HFF-Myc (cell line): Measurements from ENCODE around the gene PSMD7.

Experiments used
- DNase-seq: peaks from one replicate; pipeline ENCODE4 v3.0.0-alpha.2; 2011; ENCODE audit warnings: low read depth; ENCODE audit errors: extremely low read depth
- H3K4me3 ChIP-seq: replicated peaks from 2 replicates; pipeline ENCODE4 v1.5.1; 2011; ENCODE audit warnings: low read depth, mild to moderate bottlenecking, control low read depth, low read length
- TF ChIP-seq, protein P1 (sequence below): IDR thresholded peaks from 2 replicates; pipeline ENCODE4 v1.5.1; 2012; ENCODE audit warnings: mild to moderate bottlenecking, low read depth, low read length, control low read depth; ENCODE audit errors: missing control alignments

The PSMD7 gene

GRCh38 chr16:74304164-74304834 is 7.7 kb downstream of the PSMD7 start:
- DNase-seq = no peak
- TF ChIP-seq, protein P1, sequence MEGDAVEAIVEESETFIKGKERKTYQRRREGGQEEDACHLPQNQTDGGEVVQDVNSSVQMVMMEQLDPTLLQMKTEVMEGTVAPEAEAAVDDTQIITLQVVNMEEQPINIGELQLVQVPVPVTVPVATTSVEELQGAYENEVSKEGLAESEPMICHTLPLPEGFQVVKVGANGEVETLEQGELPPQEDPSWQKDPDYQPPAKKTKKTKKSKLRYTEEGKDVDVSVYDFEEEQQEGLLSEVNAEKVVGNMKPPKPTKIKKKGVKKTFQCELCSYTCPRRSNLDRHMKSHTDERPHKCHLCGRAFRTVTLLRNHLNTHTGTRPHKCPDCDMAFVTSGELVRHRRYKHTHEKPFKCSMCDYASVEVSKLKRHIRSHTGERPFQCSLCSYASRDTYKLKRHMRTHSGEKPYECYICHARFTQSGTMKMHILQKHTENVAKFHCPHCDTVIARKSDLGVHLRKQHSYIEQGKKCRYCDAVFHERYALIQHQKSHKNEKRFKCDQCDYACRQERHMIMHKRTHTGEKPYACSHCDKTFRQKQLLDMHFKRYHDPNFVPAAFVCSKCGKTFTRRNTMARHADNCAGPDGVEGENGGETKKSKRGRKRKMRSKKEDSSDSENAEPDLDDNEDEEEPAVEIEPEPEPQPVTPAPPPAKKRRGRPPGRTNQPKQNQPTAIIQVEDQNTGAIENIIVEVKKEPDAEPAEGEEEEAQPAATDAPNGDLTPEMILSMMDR = peak; percentile 28
- H3K4me3 ChIP-seq = no peak overlapping the region

DNA sequence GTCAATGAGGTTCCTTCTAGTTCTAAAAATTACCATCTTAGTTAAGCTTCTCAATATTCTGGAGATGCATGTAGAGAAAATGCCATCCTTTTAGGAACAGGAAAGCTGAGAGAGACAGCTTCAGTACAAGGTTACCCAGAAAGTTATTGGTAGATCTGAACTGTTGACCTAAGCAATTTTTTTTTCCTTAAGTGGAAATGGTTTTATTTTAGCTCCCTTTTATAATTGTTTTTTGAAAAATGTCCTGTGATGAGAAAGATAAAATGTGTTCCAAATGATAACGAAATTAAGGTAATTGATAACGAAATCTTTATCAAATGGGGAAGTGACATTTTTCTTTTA is 8.2 kb downstream of the PSMD7 start:
- DNase-seq = no peak
- TF ChIP-seq, protein P1 = no peak
- no peak overlapping the region for H3K4me3 ChIP-seq

- TF ChIP-seq, protein P1 = no peak
- no peak overlapping the region for H3K4me3 ChIP-seq
- DNase-seq = no peak
These were observed 8.7 kb downstream of the PSMD7 start for GRCh38 chr16:74305281-74305680.

DNA sequence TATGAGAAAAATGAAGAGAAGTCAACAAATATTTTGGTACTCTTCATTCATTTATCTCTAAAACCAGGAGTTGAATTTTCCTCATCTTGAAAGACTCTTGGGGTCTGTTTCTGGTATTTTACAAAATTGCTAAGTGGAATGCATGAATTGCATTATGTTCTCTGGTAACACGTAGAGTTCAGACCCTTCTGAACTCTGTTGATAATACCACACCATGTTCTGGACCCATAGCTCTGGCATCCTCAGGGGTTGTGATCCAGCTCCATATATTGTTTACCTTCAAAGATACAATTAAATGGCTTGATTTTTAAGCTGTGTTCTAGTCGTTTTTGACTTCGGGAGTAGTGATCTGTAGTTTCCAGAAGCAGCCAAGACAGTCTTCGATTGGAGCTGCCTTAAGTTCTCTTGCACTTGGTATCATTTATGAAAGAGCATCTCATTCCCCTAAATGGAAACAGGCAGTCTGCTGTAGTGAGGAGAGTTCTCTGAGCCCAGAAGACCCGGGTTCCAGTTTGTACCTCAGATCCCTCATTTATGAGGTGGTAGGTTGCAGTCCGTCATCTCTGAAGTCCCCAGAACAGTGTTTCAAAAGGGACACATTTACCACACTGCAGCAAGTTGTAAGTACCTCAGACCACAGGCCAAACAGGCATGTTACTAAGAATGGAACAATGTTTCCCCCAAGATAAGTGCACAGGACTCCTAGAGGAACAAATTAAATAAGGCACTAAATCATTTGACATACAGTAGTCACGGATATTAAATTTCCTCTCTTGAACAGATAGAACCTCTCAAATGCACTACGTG is 9.6 kb downstream of the PSMD7 start:
- no peak for DNase-seq

DNA sequence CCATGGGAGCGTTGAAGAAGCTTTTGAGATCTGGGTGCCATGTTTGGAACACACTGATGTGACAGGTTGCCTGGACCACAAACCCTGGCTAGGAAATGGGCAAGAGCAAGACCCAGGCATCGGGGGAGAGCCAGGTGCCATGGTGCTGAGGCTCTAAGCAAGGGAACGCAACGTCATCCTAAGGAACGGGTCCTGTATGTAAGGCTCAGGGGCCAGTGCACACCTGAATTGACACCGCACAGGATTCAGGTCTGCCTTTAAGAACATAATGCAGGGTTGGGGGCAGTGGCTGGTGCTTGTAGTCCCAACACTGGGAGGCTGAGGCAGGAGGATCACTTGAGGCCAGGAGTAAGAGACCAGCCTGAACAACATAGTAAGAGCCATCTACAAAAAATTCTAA is 10.8 kb downstream of the PSMD7 start:
- H3K4me3 ChIP-seq = no peak overlapping the region
- TF ChIP-seq, protein P1 = no peak
- DNase-seq = no peak

More for the DNA sequence above, 9.6 kb downstream of the PSMD7 start:
- TF ChIP-seq, protein P1 = no peak
- H3K4me3 ChIP-seq = no peak overlapping the region

GRCh38 chr16:74309789-74310781 is 13.5 kb downstream of the PSMD7 start:
- DNase-seq = peak; percentile 41
- TF ChIP-seq, protein P1 = peak; percentile 72
- no peak overlapping the region for H3K4me3 ChIP-seq
